ENCODE data around the gene ADCY2.

Gene ADCY2

GRCh38 chr5:7668627-7669026 is 272.7 kb downstream of the ADCY2 start:
- DNase-seq = no peak
- Histone ChIP-seq H3K27me3 (replicated peaks) (no peaks in the 10 kb centered on the region), H3K27ac (no peak overlapping the region), H3K36me3 (replicated peaks) (no peaks in the 10 kb centered on the region), H3K4me3 (ENCODE audit: low read depth, low read length) (no peak overlapping the region)
- in situ Hi-C loops (cut with HindIII; ENCODE audit: low pct_ligation_motif_present, low sequenced_read_pairs) = no loop called here
- TF ChIP-seq CTCF (IDR thresholded peaks at IDR 0.05; ENCODE audit: low read depth, low read length, missing control alignments) = no peak

DNA sequence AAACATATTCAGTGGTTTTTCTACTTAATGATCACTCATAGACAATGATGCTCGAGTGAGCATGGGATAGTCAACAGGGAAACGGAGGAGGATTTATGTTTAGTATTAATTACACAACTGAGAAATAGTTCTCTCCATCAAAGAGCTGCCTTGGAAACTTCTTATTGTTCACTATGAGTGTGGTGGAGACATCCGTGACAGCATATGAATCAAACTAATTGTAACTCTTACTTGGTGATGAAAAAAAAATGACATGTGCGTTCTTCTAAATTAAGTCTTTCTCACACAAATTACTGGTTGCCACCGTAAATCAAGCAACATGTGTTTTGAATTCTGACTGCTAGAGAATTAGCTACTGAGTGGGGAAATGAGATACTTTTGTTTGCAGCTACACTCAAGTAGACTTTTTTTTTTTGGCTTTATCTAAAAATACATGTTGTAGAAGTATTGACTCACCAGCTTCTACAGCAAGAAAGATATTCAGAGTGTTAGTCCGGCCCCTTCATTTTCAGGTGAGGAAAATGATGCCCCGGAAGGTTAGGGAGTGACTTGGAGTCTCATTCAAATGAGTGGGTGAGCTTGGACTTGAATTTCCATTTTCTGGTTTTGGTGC is 275.5 kb downstream of the ADCY2 start:
- Histone ChIP-seq H3K4me3 (ENCODE audit: low read depth, low read length) (no peak overlapping the region), H3K27ac (no peak overlapping the region), H3K27me3 (replicated peaks) (no peaks in the 10 kb centered on the region), H3K36me3 (replicated peaks) (no peaks in the 10 kb centered on the region)
- in situ Hi-C loops (cut with HindIII; ENCODE audit: low pct_ligation_motif_present, low sequenced_read_pairs) = no loop called here
- no peak for DNase-seq
- no peak for TF ChIP-seq CTCF (IDR thresholded peaks at IDR 0.05; ENCODE audit: low read depth, low read length, missing control alignments)

DNA sequence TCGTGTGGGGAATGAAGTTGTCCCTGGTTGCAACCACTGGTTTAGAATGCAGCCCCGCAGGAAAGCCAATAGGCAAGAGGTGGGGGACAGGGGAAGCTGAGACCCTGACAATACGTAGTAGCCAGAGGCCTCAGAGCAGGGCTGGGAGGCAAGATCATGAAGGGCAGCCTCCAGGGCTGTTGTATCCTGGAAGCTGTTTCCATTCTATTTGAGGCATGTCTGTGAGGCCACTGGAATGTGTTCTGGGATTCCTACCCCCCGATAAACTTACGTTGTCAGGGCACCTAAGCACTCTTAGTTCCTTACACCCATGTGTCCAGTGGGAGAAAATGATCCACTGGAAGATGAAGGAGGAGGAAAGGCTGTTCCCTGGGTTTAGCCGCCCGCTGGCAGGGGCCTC is 277.7 kb downstream of the ADCY2 start:
- no peak for DNase-seq
- in situ Hi-C loops (cut with HindIII; ENCODE audit: low pct_ligation_motif_present, low sequenced_read_pairs) = no loop called here
- no peak overlapping the region for H3K4me3 ChIP-seq (ENCODE audit: low read depth, low read length)
- H3K36me3 ChIP-seq (replicated peaks) = no peaks in the 10 kb centered on the region
- TF ChIP-seq CTCF (IDR thresholded peaks at IDR 0.05; ENCODE audit: low read depth, low read length, missing control alignments) = no peak
- H3K27me3 ChIP-seq (replicated peaks) = no peaks in the 10 kb centered on the region
- H3K27ac ChIP-seq = no peak overlapping the region

- Histone ChIP-seq H3K36me3 (replicated peaks) (no peaks in the 10 kb centered on the region), H3K27me3 (replicated peaks) (no peaks in the 10 kb centered on the region), H3K4me3 (ENCODE audit: low read depth, low read length) (no peak overlapping the region), H3K27ac (no peak overlapping the region)
- DNase-seq = no peak
- no peak for TF ChIP-seq CTCF (IDR thresholded peaks at IDR 0.05; ENCODE audit: low read depth, low read length, missing control alignments)
- in situ Hi-C loops (cut with HindIII; ENCODE audit: low pct_ligation_motif_present, low sequenced_read_pairs) = no loop called here
These were observed 280.5 kb downstream of the ADCY2 start for GRCh38 chr5:7676455-7676854.

GRCh38 chr5:7678030-7678429 is 282.1 kb downstream of the ADCY2 start:
- no peak for TF ChIP-seq CTCF (IDR thresholded peaks at IDR 0.05; ENCODE audit: low read depth, low read length, missing control alignments)
- H3K27me3 ChIP-seq (replicated peaks) = no peaks in the 10 kb centered on the region
- no peak overlapping the region for H3K4me3 ChIP-seq (ENCODE audit: low read depth, low read length)
- H3K27ac ChIP-seq = no peak overlapping the region
- in situ Hi-C loops (cut with HindIII; ENCODE audit: low pct_ligation_motif_present, low sequenced_read_pairs) = no loop called here
- no peaks in the 10 kb centered on the region for H3K36me3 ChIP-seq (replicated peaks)
- DNase-seq = no peak

DNA sequence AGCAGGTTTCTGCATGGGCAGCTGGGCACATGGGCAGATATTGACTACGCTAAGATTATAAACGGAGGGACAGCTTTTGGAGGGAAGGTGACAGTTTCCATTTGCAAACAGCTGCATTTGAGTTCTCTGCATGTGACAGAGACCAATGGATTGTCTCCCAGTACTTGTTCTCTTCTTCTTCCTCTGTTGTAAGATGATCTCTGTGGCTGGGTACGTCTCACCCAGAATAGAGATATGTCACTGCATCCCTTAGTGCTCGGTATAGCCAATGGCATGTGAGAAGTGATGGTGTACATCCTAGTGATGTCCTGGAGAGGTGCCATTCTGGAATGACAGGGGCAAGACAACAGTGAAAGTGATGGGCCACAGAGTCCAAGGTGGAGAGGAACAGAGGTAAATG is 283.7 kb downstream of the ADCY2 start:
- in situ Hi-C loops (cut with HindIII; ENCODE audit: low pct_ligation_motif_present, low sequenced_read_pairs) = no loop called here

More for the DNA sequence above, 283.7 kb downstream of the ADCY2 start:
- no peak overlapping the region for H3K4me3 ChIP-seq (ENCODE audit: low read depth, low read length)
- TF ChIP-seq CTCF (IDR thresholded peaks at IDR 0.05; ENCODE audit: low read depth, low read length, missing control alignments) = no peak
- H3K27me3 ChIP-seq (replicated peaks) = no peaks in the 10 kb centered on the region
- H3K27ac ChIP-seq = no peak overlapping the region
- H3K36me3 ChIP-seq (replicated peaks) = no peaks in the 10 kb centered on the region
- DNase-seq = no peak

Measured in brain microvascular endothelial cell (primary cell).